HCT116 (cell line): ENCODE data around the gene SCYGR7. TPM values are rescaled to one million over a fixed set of nuclear protein-coding genes. Genes with fewer than 3 reads are reported as not detected.

Experiments used
- ATAC-seq: fragments of 200-7000 bp; cut with Tn5 transposase; 2 replicates; pipeline ENCODE4 v1.9.1; 2020; ENCODE audit warnings: mild to moderate bottlenecking, moderate library complexity
- BruUV-seq: library from RNA; stranded (reverse); fragments of 400-500 nt; replicated peaks from 2 replicates; lab custom pipeline; 2021; lab: Mats Ljungman, UMichigan
- CTCF ChIA-PET: fragments of 300-600 bp; sonication (Branson Sonifier 250); formaldehyde crosslinking; loops from one replicate; lab custom pipeline; 2021; ENCODE audit warnings: antibody characterized with exemption; lab: Charles Lee
- POLR2A ChIA-PET: fragments of 300-600, 350-600 bp; sonication (Branson Sonifier 250); formaldehyde crosslinking; loops from one replicate; lab custom pipeline; 2021; ENCODE audit warnings: antibody characterized with exemption; lab: Charles Lee
- RAD21 ChIA-PET, 2 experiments: fragments of 300-600 bp; sonication (Branson Sonifier 250); formaldehyde crosslinking; loops; one replicate each; lab custom pipeline; 2023; ENCODE audit warnings: low total read pairs in 2 of 2; ENCODE audit not compliant: uncharacterized antibody in 2 of 2, unreplicated experiment in 2 of 2, low non-redundant PET in 1 of 2; lab: Charles Lee
- DNase-seq: peaks from one replicate; pipeline ENCODE4 v3.0.0-alpha.2; 2010; ENCODE audit warnings: low read depth, low spot score
- H2AFZ ChIP-seq: fragments of 200-600 bp; shearing (Covaris generic), sonication (generic); 2 replicates; pipeline ENCODE4 v1.6.1; 2017; ENCODE audit warnings: low read depth, mixed run types, mixed read lengths, antibody characterized with exemption, low read length; ENCODE audit not compliant: poor library complexity, severe bottlenecking
- H3K27ac ChIP-seq: 2 replicates; pipeline ENCODE4 v1.5.1; 2012; ENCODE audit warnings: low read depth, low read length
- H3K27me3 ChIP-seq: fragments of 200-600 bp; sonication (generic); 2 replicates; pipeline ENCODE4 v1.6.1; 2016; ENCODE audit warnings: mixed run types, low read length, mixed read lengths; ENCODE audit not compliant: insufficient read depth
- H3K36me3 ChIP-seq, 2 experiments: fragments of 200-500 bp in 1 of 2; fragments of 200-600 bp in 1 of 2; sonication (Bioruptor generic) in 1 of 2; sonication (generic) in 1 of 2; 2 replicates each; pipeline versions ENCODE4 v1.5.1 to v1.6.1; 2014 to 2016; ENCODE audit warnings: low read length in 2 of 2, inconsistent platforms in 1 of 2, mixed read lengths in 1 of 2, mixed run types in 1 of 2; ENCODE audit not compliant: insufficient read depth in 2 of 2, control insufficient read depth in 1 of 2
- H3K4me1 ChIP-seq, 2 experiments: fragments of 200-600 bp in 1 of 2; sonication (generic) in 1 of 2; 2 replicates each; pipeline versions ENCODE4 v1.5.1 to v1.6.1; 2012 to 2017; ENCODE audit warnings: low read length in 2 of 2, inconsistent platforms in 1 of 2, mild to moderate bottlenecking in 1 of 2, mixed read lengths in 1 of 2, mixed run types in 1 of 2, moderate library complexity in 1 of 2; ENCODE audit not compliant: insufficient read depth in 2 of 2, control insufficient read depth in 1 of 2
- H3K4me2 ChIP-seq: fragments of 200-600 bp; sonication (generic); 2 replicates; pipeline ENCODE4 v1.6.1; 2017; ENCODE audit warnings: mixed run types, low read length, mixed read lengths
- H3K4me3 ChIP-seq, 2 experiments: fragments of 200-600 bp in 1 of 2; sonication (generic) in 1 of 2; replicated peaks in 1 of 2; 2 replicates each; pipeline ENCODE4 v1.5.1; 2011 to 2016; ENCODE audit warnings: low read length in 2 of 2, control low read depth in 1 of 2, low read depth in 1 of 2, mild to moderate bottlenecking in 1 of 2, mixed read lengths in 1 of 2, mixed run types in 1 of 2
- H3K79me2 ChIP-seq: fragments of 200-600 bp; sonication (generic); 2 replicates; pipeline ENCODE4 v1.6.1; 2017; ENCODE audit warnings: mild to moderate bottlenecking, mixed run types, low read length, moderate library complexity, mixed read lengths; ENCODE audit not compliant: insufficient read depth
- H3K9ac ChIP-seq: fragments of 200-600 bp; sonication (generic); 2 replicates; pipeline ENCODE4 v1.6.1; 2016; ENCODE audit warnings: low read length, mixed read lengths
- H3K9me2 ChIP-seq: fragments of 200-600 bp; sonication (generic), shearing (Covaris generic); 2 replicates; pipeline ENCODE4 v1.6.1; 2017; ENCODE audit warnings: mixed run types, mild to moderate bottlenecking, moderate library complexity; ENCODE audit not compliant: insufficient read depth
- H3K9me3 ChIP-seq, 2 experiments: fragments of 200-500 bp in 1 of 2; fragments of 200-600 bp in 1 of 2; sonication (Bioruptor generic) in 1 of 2; sonication (generic) in 1 of 2; 2 replicates each; pipeline ENCODE4 v1.6.1; 2014 to 2017; ENCODE audit warnings: low read length in 2 of 2, mixed read lengths in 2 of 2, inconsistent platforms in 1 of 2, low read depth in 1 of 2, mild to moderate bottlenecking in 1 of 2, mixed run types in 1 of 2, moderate library complexity in 1 of 2; ENCODE audit not compliant: control insufficient read depth in 1 of 2, insufficient read depth in 1 of 2
- H4K20me1 ChIP-seq: fragments of 200-600 bp; sonication (generic), shearing (Covaris generic); 2 replicates; pipeline ENCODE4 v1.6.1; 2017; ENCODE audit warnings: mixed run types, mild to moderate bottlenecking, moderate library complexity; ENCODE audit not compliant: insufficient read depth
- ELF1 ChIP-seq: IDR thresholded peaks from 2 replicates; pipeline ENCODE4 v1.6.1; 2012; ENCODE audit warnings: low read depth, borderline replicate concordance
- EZH2 ChIP-seq: fragments of 200-600 bp; sonication (generic); IDR thresholded peaks from 2 replicates; pipeline ENCODE4 v1.6.1; 2017; ENCODE audit warnings: antibody characterized with exemption, mixed run types
- EZH2phosphoT487 ChIP-seq: fragments of 200-600 bp; IDR thresholded peaks from 2 replicates; pipeline ENCODE4 v1.6.1; 2018; ENCODE audit warnings: antibody characterized with exemption, borderline replicate concordance
- FOSL1 ChIP-seq: IDR thresholded peaks from 2 replicates; pipeline ENCODE4 v1.6.1; 2012; ENCODE audit warnings: low read depth
- JUND ChIP-seq: IDR thresholded peaks from 2 replicates; pipeline ENCODE4 v1.6.1; 2012
- POLR2A ChIP-seq: IDR thresholded peaks from 2 replicates; pipeline ENCODE4 v1.7.0; 2011; ENCODE audit warnings: borderline replicate concordance; ENCODE audit not compliant: insufficient read depth, insufficient read length; ENCODE audit errors: extremely low read depth
- POLR2AphosphoS5 ChIP-seq: IDR thresholded peaks from 2 replicates; pipeline ENCODE4 v1.6.1; 2011; ENCODE audit warnings: mild to moderate bottlenecking, low read depth, low read length, moderate library complexity
- RAD21 ChIP-seq: IDR thresholded peaks from 2 replicates; pipeline ENCODE4 v1.6.1; 2012; ENCODE audit warnings: low read depth, mild to moderate bottlenecking
- REST ChIP-seq: IDR thresholded peaks from 2 replicates; pipeline ENCODE4 v1.6.1; 2012; ENCODE audit warnings: low read depth
- SIN3A ChIP-seq: IDR thresholded peaks from 2 replicates; pipeline ENCODE4 v1.6.1; 2012; ENCODE audit warnings: low read depth
- SP1 ChIP-seq: IDR thresholded peaks from 2 replicates; pipeline ENCODE4 v1.6.1; 2012; ENCODE audit warnings: low read depth
- SRF ChIP-seq: IDR thresholded peaks from 2 replicates; pipeline ENCODE4 v1.6.1; 2012; ENCODE audit warnings: low read depth
- ZBTB33 ChIP-seq: IDR thresholded peaks from 2 replicates; pipeline ENCODE4 v1.6.1; 2011; ENCODE audit warnings: mild to moderate bottlenecking, low read length, moderate library complexity; ENCODE audit not compliant: insufficient replicate concordance; ENCODE audit errors: extremely low read depth
- ZFX ChIP-seq: fragments of 450-650 bp; IDR thresholded peaks from 2 replicates; pipeline ENCODE4 v1.6.1; 2017
- intact Hi-C: fragments of 100-400 bp; cut with micrococcal nuclease; formaldehyde crosslinking; loops from 2 replicates; pipeline ENCODE4 v1.10.0; 2022
- total RNA-seq: library from RNA; stranded (reverse); gene quantifications from one replicate; pipeline ENCODE4 v1.2.1, GENCODE V29; 2021; ENCODE audit not compliant: unreplicated experiment
- TF ChIP-seq, protein P1 (sequence below): IDR thresholded peaks from 2 replicates; pipeline ENCODE4 v1.6.1; 2012
- TF ChIP-seq, protein P2 (sequence below): IDR thresholded peaks from 2 replicates; pipeline ENCODE4 v1.6.1; 2012

Gene SCYGR7
- total RNA-seq, 1 experiment from 2014 or later, result not detected

- TF ChIP-seq REST, result no peak
Measured at GRCh38 chr2:227745594-227745993, 17.5 kb downstream of the SCYGR7 start, which contains the start of gene SCYGR8 (continued).

GRCh38 chr2:227748079-227748478 is 19.9 kb downstream of the SCYGR7 start:
- ATAC-seq (peak; percentile 98), DNase-seq (peak; percentile 54)
- no peak overlapping the region for H3K27ac ChIP-seq
- ChIA-PET CTCF (no interaction called here), POLR2A (no interaction called here), RAD21 (no interaction called here)
- no peaks in the 10 kb centered on the region for H3K4me1 ChIP-seq
- no peaks in the 10 kb centered on the region for H3K9me3 ChIP-seq
- H3K36me3 ChIP-seq, result no peaks in the 10 kb centered on the region
- H4K20me1 ChIP-seq, result no peaks in the 10 kb centered on the region
- no peak overlapping the region for H3K4me3 ChIP-seq
- no TSS peak for BruUV-seq
- H3K9me2 ChIP-seq, result no peaks in the 10 kb centered on the region
- intact Hi-C loops, result loop anchor here (5.0 to 10.0 kb wide), 2 partner anchors 91 to 137 kb away; no protein-coding TSS in a partner anchor
- no peaks in the 10 kb centered on the region for H3K79me2 ChIP-seq
- peak overlapping the region; percentile 53 for H2AFZ ChIP-seq
- H3K4me2 ChIP-seq, result no peak overlapping the region
- no peak overlapping the region for H3K9ac ChIP-seq
- no peaks in the 10 kb centered on the region for H3K27me3 ChIP-seq
- no peak for TF ChIP-seq JUND
- no peak for TF ChIP-seq ZFX
- peak; percentile 67 for TF ChIP-seq RAD21
- no peak for TF ChIP-seq POLR2AphosphoS5
- TF ChIP-seq, protein P1, sequence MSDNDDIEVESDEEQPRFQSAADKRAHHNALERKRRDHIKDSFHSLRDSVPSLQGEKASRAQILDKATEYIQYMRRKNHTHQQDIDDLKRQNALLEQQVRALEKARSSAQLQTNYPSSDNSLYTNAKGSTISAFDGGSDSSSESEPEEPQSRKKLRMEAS, result 0 out of 2 replicates have a peak, but pooled peaks have one; percentile 15
- no peak for TF ChIP-seq EZH2
- TF ChIP-seq, protein P2, sequence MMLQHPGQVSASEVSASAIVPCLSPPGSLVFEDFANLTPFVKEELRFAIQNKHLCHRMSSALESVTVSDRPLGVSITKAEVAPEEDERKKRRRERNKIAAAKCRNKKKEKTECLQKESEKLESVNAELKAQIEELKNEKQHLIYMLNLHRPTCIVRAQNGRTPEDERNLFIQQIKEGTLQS, result no peak
- no peak for TF ChIP-seq SIN3A
- TF ChIP-seq ELF1, result no peak
- TF ChIP-seq POLR2A, result no peak
- no peak for TF ChIP-seq ZBTB33
- no peak for TF ChIP-seq SP1
- no peak for TF ChIP-seq EZH2phosphoT487
- no peak for TF ChIP-seq REST
- no peak for TF ChIP-seq FOSL1
- no peak for TF ChIP-seq SRF
